ENCODE data around the gene EMILIN1.
"Not testable (repeated sequence)": the region's sequence is repeated elsewhere in the genome, so short reads cannot be mapped to it uniquely, and the experiment has no call there.

The EMILIN1 gene

GRCh38 chr2:27110603-27111352 lies 32.4 kb downstream of the EMILIN1 start:
- not testable (repeated sequence) for H3K27ac ChIP-seq (ENCODE audit: insufficient read depth, low read depth, low read length, poor library complexity, severe bottlenecking); H3K4me3 ChIP-seq (ENCODE audit: insufficient read depth, low read depth, low read length); H3K27me3 ChIP-seq (ENCODE audit: control insufficient read depth, insufficient read depth, low read length, poor library complexity, severe bottlenecking); H3K4me1 ChIP-seq (ENCODE audit: control insufficient read depth, insufficient read depth, low read length); H3K36me3 ChIP-seq (ENCODE audit: control insufficient read depth, insufficient read depth, low read length); H3K9me3 ChIP-seq (ENCODE audit: control insufficient read depth, low read length)
- 92 to 93% methylated on average over 24 of the region's 24 CpGs for WGBS, 2 experiments

- not testable (repeated sequence) for H3K4me3 ChIP-seq (ENCODE audit: insufficient read depth, low read depth, low read length); H3K4me1 ChIP-seq (ENCODE audit: control insufficient read depth, insufficient read depth, low read length); H3K27ac ChIP-seq (ENCODE audit: insufficient read depth, low read depth, low read length, poor library complexity, severe bottlenecking); H3K27me3 ChIP-seq (ENCODE audit: control insufficient read depth, insufficient read depth, low read length, poor library complexity, severe bottlenecking); H3K36me3 ChIP-seq (ENCODE audit: control insufficient read depth, insufficient read depth, low read length); H3K9me3 ChIP-seq (ENCODE audit: control insufficient read depth, low read length)
- 95 to 96% methylated on average over 49 of the region's 49 CpGs for WGBS, 2 experiments
Measured at GRCh38 chr2:27111392-27112078, 33.1 kb downstream of the EMILIN1 start.

- no peaks in the 10 kb centered on the region for H3K36me3 ChIP-seq (ENCODE audit: control insufficient read depth, insufficient read depth, low read length)
- no peak overlapping the region for H3K4me3 ChIP-seq (ENCODE audit: insufficient read depth, low read depth, low read length)
- 80 to 87% methylated on average over 2 of the region's 2 CpGs for WGBS, 2 experiments
- H3K9me3 ChIP-seq (ENCODE audit: control insufficient read depth, low read length), result no peaks in the 10 kb centered on the region
- H3K4me1 ChIP-seq (ENCODE audit: control insufficient read depth, insufficient read depth, low read length), result peaks cover 7% of the 10 kb centered on the region
- H3K27ac ChIP-seq (ENCODE audit: insufficient read depth, low read depth, low read length, poor library complexity, severe bottlenecking), result no peak overlapping the region
- H3K27me3 ChIP-seq (ENCODE audit: control insufficient read depth, insufficient read depth, low read length, poor library complexity, severe bottlenecking), result peaks cover 37% of the 10 kb centered on the region
Measured at GRCh38 chr2:27115519-27115918, 37.1 kb downstream of the EMILIN1 start.

- H3K9me3 ChIP-seq (ENCODE audit: control insufficient read depth, low read length), result no peaks in the 10 kb centered on the region
- peaks cover 63% of the 10 kb centered on the region for H3K27me3 ChIP-seq (ENCODE audit: control insufficient read depth, insufficient read depth, low read length, poor library complexity, severe bottlenecking)
Measured at GRCh38 chr2:27117995-27118524, 39.6 kb downstream of the EMILIN1 start.

GRCh38 chr2:27118525-27119329 lies 40.3 kb downstream of the EMILIN1 start, which contains the start of gene CGREF1:
TSS of gene CGREF1 (minus strand) at chr2:27119128. CDS start at chr2:27104366, 14,762 bp downstream.
- Histone ChIP-seq H3K4me1 (ENCODE audit: control insufficient read depth, insufficient read depth, low read length) (peaks cover 12% of the 10 kb centered on the region), H3K4me3 (ENCODE audit: insufficient read depth, low read depth, low read length) (peak within 1 kb of the TSS; percentile 34), H3K27ac (ENCODE audit: insufficient read depth, low read depth, low read length, poor library complexity, severe bottlenecking) (no peak within 1 kb of the TSS), H3K36me3 (ENCODE audit: control insufficient read depth, insufficient read depth, low read length) (no peaks in the 10 kb centered on the region), H3K27me3 (ENCODE audit: control insufficient read depth, insufficient read depth, low read length, poor library complexity, severe bottlenecking) (peaks cover 68% of the 10 kb centered on the region), H3K9me3 (ENCODE audit: control insufficient read depth, low read length) (no peaks in the 10 kb centered on the region)
- 9 to 10% methylated on average over 84 of the region's 84 CpGs for WGBS, 2 experiments

More at GRCh38 chr2:27117995-27118524, 39.6 kb downstream of the EMILIN1 start:
- Histone ChIP-seq H3K27ac (ENCODE audit: insufficient read depth, low read depth, low read length, poor library complexity, severe bottlenecking) (no peak overlapping the region), H3K4me3 (ENCODE audit: insufficient read depth, low read depth, low read length) (peak overlapping the region; percentile 34), H3K4me1 (ENCODE audit: control insufficient read depth, insufficient read depth, low read length) (peaks cover 10% of the 10 kb centered on the region), H3K36me3 (ENCODE audit: control insufficient read depth, insufficient read depth, low read length) (no peaks in the 10 kb centered on the region)
- 18 to 22% methylated on average over 14 of the region's 14 CpGs for WGBS, 2 experiments

GRCh38 chr2:27119330-27119670 lies 40.9 kb downstream of the EMILIN1 start:
- Histone ChIP-seq H3K4me1 (ENCODE audit: control insufficient read depth, insufficient read depth, low read length) (peaks cover 15% of the 10 kb centered on the region), H3K27me3 (ENCODE audit: control insufficient read depth, insufficient read depth, low read length, poor library complexity, severe bottlenecking) (peaks cover 73% of the 10 kb centered on the region), H3K4me3 (ENCODE audit: insufficient read depth, low read depth, low read length) (peak overlapping the region; percentile 34)
- 83 to 88% methylated on average over 8 of the region's 8 CpGs for WGBS, 2 experiments
- not testable (repeated sequence) for H3K27ac ChIP-seq (ENCODE audit: insufficient read depth, low read depth, low read length, poor library complexity, severe bottlenecking); H3K36me3 ChIP-seq (ENCODE audit: control insufficient read depth, insufficient read depth, low read length); H3K9me3 ChIP-seq (ENCODE audit: control insufficient read depth, low read length)

GRCh38 chr2:27121906-27122305 lies 43.5 kb downstream of the EMILIN1 start:
- peaks cover 78% of the 10 kb centered on the region for H3K27me3 ChIP-seq (ENCODE audit: control insufficient read depth, insufficient read depth, low read length, poor library complexity, severe bottlenecking)
- no peaks in the 10 kb centered on the region for H3K9me3 ChIP-seq (ENCODE audit: control insufficient read depth, low read length)
- H3K4me3 ChIP-seq (ENCODE audit: insufficient read depth, low read depth, low read length), result no peak overlapping the region
- peaks cover 15% of the 10 kb centered on the region for H3K4me1 ChIP-seq (ENCODE audit: control insufficient read depth, insufficient read depth, low read length)
- no peaks in the 10 kb centered on the region for H3K36me3 ChIP-seq (ENCODE audit: control insufficient read depth, insufficient read depth, low read length)
- 72 to 76% methylated on average over 2 of the region's 2 CpGs for WGBS, 2 experiments
- H3K27ac ChIP-seq (ENCODE audit: insufficient read depth, low read depth, low read length, poor library complexity, severe bottlenecking), result no peak overlapping the region

- WGBS, 2 experiments, result 88 to 90% methylated on average over 7 of the region's 7 CpGs
- Histone ChIP-seq H3K4me1 (ENCODE audit: control insufficient read depth, insufficient read depth, low read length) (peaks cover 14% of the 10 kb centered on the region), H3K36me3 (ENCODE audit: control insufficient read depth, insufficient read depth, low read length) (no peaks in the 10 kb centered on the region), H3K27me3 (ENCODE audit: control insufficient read depth, insufficient read depth, low read length, poor library complexity, severe bottlenecking) (peaks cover 69% of the 10 kb centered on the region), H3K9me3 (ENCODE audit: control insufficient read depth, low read length) (no peaks in the 10 kb centered on the region), H3K4me3 (ENCODE audit: insufficient read depth, low read depth, low read length) (no peak overlapping the region), H3K27ac (ENCODE audit: insufficient read depth, low read depth, low read length, poor library complexity, severe bottlenecking) (no peak overlapping the region)
Measured at GRCh38 chr2:27122791-27123190, 44.4 kb downstream of the EMILIN1 start.

GRCh38 chr2:27123302-27124150 lies 45.1 kb downstream of the EMILIN1 start, which contains the start of gene ABHD1:
TSS of gene ABHD1 (plus strand) at chr2:27123815. CDS start at chr2:27123949, 134 bp downstream.
- Histone ChIP-seq H3K27me3 (ENCODE audit: control insufficient read depth, insufficient read depth, low read length, poor library complexity, severe bottlenecking) (peaks cover 62% of the 10 kb centered on the region), H3K27ac (ENCODE audit: insufficient read depth, low read depth, low read length, poor library complexity, severe bottlenecking) (no peak within 1 kb of the TSS), H3K4me3 (ENCODE audit: insufficient read depth, low read depth, low read length) (peak within 1 kb of the TSS; percentile 29), H3K36me3 (ENCODE audit: control insufficient read depth, insufficient read depth, low read length) (no peaks in the 10 kb centered on the region), H3K4me1 (ENCODE audit: control insufficient read depth, insufficient read depth, low read length) (peaks cover 8% of the 10 kb centered on the region), H3K9me3 (ENCODE audit: control insufficient read depth, low read length) (no peaks in the 10 kb centered on the region)
- WGBS, 2 experiments, result 11 to 12% methylated on average over 47 of the region's 47 CpGs
